Liver (tissue), 9 donors: Measurements from ENCODE around the gene NTM. TPM values are rescaled to one million over a fixed set of nuclear protein-coding genes. Genes with fewer than 3 reads are reported as not detected.

Experiments
- DNase-seq: peaks from one replicate; pipeline ENCODE4 v3.0.0-alpha.2; 2017; ENCODE audit warnings: low spot score
- H3K27ac ChIP-seq, 2 donors: one replicate each; pipeline ENCODE4 v1.7.0; 2013; ENCODE audit warnings: inconsistent platforms in 2 of 2, low read length in 2 of 2, control low read depth in 1 of 2, low read depth in 1 of 2, mild to moderate bottlenecking in 1 of 2
- H3K27me3 ChIP-seq, 4 donors: one replicate each; pipeline versions ENCODE4 v1.6.1 to v1.7.0; 2013; ENCODE audit warnings: low read length in 3 of 4, inconsistent platforms in 1 of 4, mild to moderate bottlenecking in 1 of 4, moderate library complexity in 1 of 4; ENCODE audit not compliant: control insufficient read depth in 4 of 4, insufficient read depth in 4 of 4
- H3K36me3 ChIP-seq, 4 donors: one replicate each; pipeline versions ENCODE4 v1.6.1 to v1.7.0; 2013; ENCODE audit warnings: low read length in 3 of 4, mild to moderate bottlenecking in 3 of 4, low read depth in 1 of 4, moderate library complexity in 1 of 4; ENCODE audit not compliant: control insufficient read depth in 4 of 4, insufficient read depth in 3 of 4
- H3K4me1 ChIP-seq, 4 donors: one replicate each; pipeline versions ENCODE4 v1.6.1 to v1.7.0; 2013; ENCODE audit warnings: low read length in 3 of 4, mild to moderate bottlenecking in 3 of 4, moderate library complexity in 1 of 4; ENCODE audit not compliant: control insufficient read depth in 4 of 4, insufficient read depth in 4 of 4
- H3K4me3 ChIP-seq, 3 donors: one replicate each; pipeline versions ENCODE4 v1.6.1 to v1.7.0; 2013; ENCODE audit warnings: low read length in 3 of 3, control low read depth in 1 of 3, low read depth in 1 of 3, mild to moderate bottlenecking in 1 of 3
- H3K9ac ChIP-seq, 2 donors: one replicate each; pipeline ENCODE4 v1.7.0; 2013; ENCODE audit warnings: low read length in 2 of 2, mild to moderate bottlenecking in 2 of 2, moderate library complexity in 2 of 2, control low read depth in 1 of 2, low read depth in 1 of 2
- H3K9me3 ChIP-seq, 4 donors: one replicate each; pipeline versions ENCODE4 v1.6.1 to v1.7.0; 2013; ENCODE audit warnings: low read length in 3 of 4; ENCODE audit not compliant: control insufficient read depth in 4 of 4
- ATF3 ChIP-seq: IDR thresholded peaks from 2 replicates; pipeline ENCODE4 v1.6.1; 2016; ENCODE audit warnings: antibody characterized with exemption
- FOXA1 ChIP-seq: IDR thresholded peaks from 2 replicates; pipeline ENCODE4 v1.6.1; 2016; ENCODE audit warnings: antibody characterized with exemption
- FOXA2 ChIP-seq: IDR thresholded peaks from 2 replicates; pipeline ENCODE4 v1.6.1; 2016; ENCODE audit warnings: antibody characterized with exemption
- GABPA ChIP-seq, 2 donors: IDR thresholded peaks in 1 of 2; conservative IDR thresholded peaks in 1 of 2; 2 replicates each; pipeline ENCODE4 v1.6.1; 2016; ENCODE audit warnings: antibody characterized with exemption in 2 of 2, mild to moderate bottlenecking in 1 of 2, moderate library complexity in 1 of 2
- HNF4A ChIP-seq, 2 donors: conservative IDR thresholded peaks; 2 replicates each; pipeline ENCODE4 v1.6.1; 2016; ENCODE audit warnings: antibody characterized with exemption in 2 of 2, mild to moderate bottlenecking in 2 of 2
- JUND ChIP-seq, 2 donors: IDR thresholded peaks; 2 replicates each; pipeline ENCODE4 v1.6.1; 2016; ENCODE audit warnings: antibody characterized with exemption in 2 of 2
- NR2F2 ChIP-seq: IDR thresholded peaks from 2 replicates; pipeline ENCODE4 v1.6.1; 2016; ENCODE audit warnings: antibody characterized with exemption
- REST ChIP-seq: IDR thresholded peaks from 2 replicates; pipeline ENCODE4 v1.6.1; 2016; ENCODE audit warnings: antibody characterized with exemption, mild to moderate bottlenecking
- RXRA ChIP-seq, 2 donors: IDR thresholded peaks; 2 replicates each; pipeline ENCODE4 v1.6.1; 2017 to 2018; ENCODE audit warnings: antibody characterized with exemption in 2 of 2, mild to moderate bottlenecking in 1 of 2
- SP1 ChIP-seq: IDR thresholded peaks from 2 replicates; pipeline ENCODE4 v1.6.1; 2018; ENCODE audit warnings: antibody characterized with exemption, mild to moderate bottlenecking
- ZBTB33 ChIP-seq: IDR thresholded peaks from 2 replicates; pipeline ENCODE4 v1.6.1; 2016; ENCODE audit warnings: antibody characterized with exemption
- WGBS: extraction: QIAGEN DNeasy Blood & Tissue Kit; methylation state at CpG from one replicate; pipeline ENCODE4 v1.1.7; 2013; 5-methylcytosine and 5-hydroxymethylcytosine counted together
- polyA plus RNA-seq, 2 donors: library from polyadenylated mRNA; stranded (reverse) in 1 of 2; unstranded in 1 of 2; fragments of 200-250 nt in 1 of 2; fragments of >200 nt in 1 of 2; fragmentation: Nextera tagmentation in 1 of 2; extraction: Ambion mirVana in 1 of 2; gene quantifications; one replicate each; pipeline versions ENCODE4 v1.2.1 to v1.2.3, GENCODE V29; 2013 to 2015
- total RNA-seq, 2 donors: library from RNA; depleted of rRNA; stranded (reverse); fragments of >200 nt; gene quantifications; one replicate each; pipeline ENCODE4 v1.2.3, GENCODE V29; 2014
- TF ChIP-seq, protein P1 (sequence below): fragments of 150-350 bp; IDR thresholded peaks from 2 replicates; pipeline ENCODE4 v1.5.1; 2017; ENCODE audit warnings: improper control_type of control experiment, low read depth, low read length; ENCODE audit not compliant: missing input control
- donor health status: healthy.
- donor health status: healthy.
- donor health status: healthy.
- donor health status: healthy.
- donor health status: healthy.

The NTM gene
- total and polyA plus RNA-seq, 4 donors: 0.08 to 1.1 (median 0.08) TPM; not detected in 1

- H3K4me1 ChIP-seq: no peaks in the 10 kb centered on the region
- H3K9me3 ChIP-seq: no peaks in the 10 kb centered on the region
- H3K4me3 ChIP-seq: no peak overlapping the region
- DNase-seq: no peak
- no peaks in the 10 kb centered on the region for H3K36me3 ChIP-seq
- TF ChIP-seq NR2F2: no peak
- no peak for TF ChIP-seq RXRA (IDR thresholded peaks at IDR 0.05)
- no peak for TF ChIP-seq REST
- TF ChIP-seq SP1: no peak
- TF ChIP-seq FOXA2: no peak
- no peak for TF ChIP-seq GABPA (IDR thresholded peaks at IDR 0.05 in 1 of 2, conservative IDR thresholded peaks at IDR 0.05 in 1 of 2)
- TF ChIP-seq FOXA1: no peak
- no peak for TF ChIP-seq JUND (IDR thresholded peaks at IDR 0.05)
- TF ChIP-seq ZBTB33: no peak
- no peak for TF ChIP-seq ATF3
- WGBS: 63% methylated on average over 3 of the region's 3 CpGs
- H3K9ac ChIP-seq: no peak overlapping the region
- peaks cover 0 to 12% (median 1%) of the 10 kb centered on the region in 4 donors for H3K27me3 ChIP-seq
- no peak overlapping the region for H3K27ac ChIP-seq
These were observed 798.0 kb downstream of the NTM start for GRCh38 chr11:132168344-132168981.

DNA sequence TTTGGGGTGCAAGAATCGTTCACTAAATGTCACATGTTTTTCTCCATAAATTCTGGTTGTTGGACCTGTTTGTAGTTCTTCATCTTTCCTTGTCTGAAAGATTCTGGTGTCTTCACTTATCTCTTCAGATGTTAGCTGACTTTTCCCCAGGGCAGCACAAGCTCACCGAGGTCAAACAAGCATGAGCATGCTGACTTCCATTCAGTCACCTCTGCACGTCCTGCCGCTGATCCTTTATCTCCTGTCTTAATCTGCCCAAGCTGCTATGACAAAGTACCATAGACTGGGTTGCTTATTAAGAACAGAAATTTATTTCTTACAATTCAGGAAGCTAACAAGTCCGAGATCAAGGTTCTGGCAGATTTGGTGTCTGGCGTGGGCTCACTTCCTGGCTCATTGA lies 800.6 kb downstream of the NTM start:
- H3K27me3 ChIP-seq: peaks cover 0 to 5% (median 1%) of the 10 kb centered on the region in 4 donors
- H3K9me3 ChIP-seq: peaks cover 0 to 1% (median 0%) of the 10 kb centered on the region in 4 donors
- no peaks in the 10 kb centered on the region for H3K36me3 ChIP-seq
- no peaks in the 10 kb centered on the region for H3K4me1 ChIP-seq
- WGBS: 64% methylated on average over 6 of the region's 6 CpGs
- H3K4me3 ChIP-seq: no peak overlapping the region
- no peak overlapping the region for H3K27ac ChIP-seq
- no peak overlapping the region for H3K9ac ChIP-seq
- no peak for DNase-seq
- TF ChIP-seq NR2F2 (no peak), HNF4A (conservative IDR thresholded peaks at IDR 0.05) (no peak)
- TF ChIP-seq, protein P1, sequence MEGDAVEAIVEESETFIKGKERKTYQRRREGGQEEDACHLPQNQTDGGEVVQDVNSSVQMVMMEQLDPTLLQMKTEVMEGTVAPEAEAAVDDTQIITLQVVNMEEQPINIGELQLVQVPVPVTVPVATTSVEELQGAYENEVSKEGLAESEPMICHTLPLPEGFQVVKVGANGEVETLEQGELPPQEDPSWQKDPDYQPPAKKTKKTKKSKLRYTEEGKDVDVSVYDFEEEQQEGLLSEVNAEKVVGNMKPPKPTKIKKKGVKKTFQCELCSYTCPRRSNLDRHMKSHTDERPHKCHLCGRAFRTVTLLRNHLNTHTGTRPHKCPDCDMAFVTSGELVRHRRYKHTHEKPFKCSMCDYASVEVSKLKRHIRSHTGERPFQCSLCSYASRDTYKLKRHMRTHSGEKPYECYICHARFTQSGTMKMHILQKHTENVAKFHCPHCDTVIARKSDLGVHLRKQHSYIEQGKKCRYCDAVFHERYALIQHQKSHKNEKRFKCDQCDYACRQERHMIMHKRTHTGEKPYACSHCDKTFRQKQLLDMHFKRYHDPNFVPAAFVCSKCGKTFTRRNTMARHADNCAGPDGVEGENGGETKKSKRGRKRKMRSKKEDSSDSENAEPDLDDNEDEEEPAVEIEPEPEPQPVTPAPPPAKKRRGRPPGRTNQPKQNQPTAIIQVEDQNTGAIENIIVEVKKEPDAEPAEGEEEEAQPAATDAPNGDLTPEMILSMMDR: no peak
